ENCODE results near the gene MAPKAPK2. TPM values are rescaled to one million over a fixed set of nuclear protein-coding genes. Genes with fewer than 3 reads are reported as not detected.

MAPKAPK2 gene
- total and polyA plus RNA-seq, 2 of the 13 experiments (the other 11 are each of a cell fraction or from before 2014, with no cell fraction given), result 16.6 to 34.0 TPM

- TF ChIP-seq ZNF563 (CRISPR knock-in tag; IDR thresholded peaks at IDR 0.05) (no peak), HMGA1 (CRISPR knock-in tag; conservative IDR thresholded peaks at IDR 0.05) (no peak), ZBTB20 (CRISPR knock-in tag; IDR thresholded peaks at IDR 0.05; ENCODE audit: borderline replicate concordance, low read depth) (no peak), SATB2 (CRISPR knock-in tag; IDR thresholded peaks at IDR 0.05) (no peak), PAX8 (CRISPR knock-in tag; IDR thresholded peaks at IDR 0.05; ENCODE audit: borderline replicate concordance) (no peak)
These were observed 38.2 kb downstream of the MAPKAPK2 start (continued) for GRCh38 chr1:206722751-206723461.

DNA sequence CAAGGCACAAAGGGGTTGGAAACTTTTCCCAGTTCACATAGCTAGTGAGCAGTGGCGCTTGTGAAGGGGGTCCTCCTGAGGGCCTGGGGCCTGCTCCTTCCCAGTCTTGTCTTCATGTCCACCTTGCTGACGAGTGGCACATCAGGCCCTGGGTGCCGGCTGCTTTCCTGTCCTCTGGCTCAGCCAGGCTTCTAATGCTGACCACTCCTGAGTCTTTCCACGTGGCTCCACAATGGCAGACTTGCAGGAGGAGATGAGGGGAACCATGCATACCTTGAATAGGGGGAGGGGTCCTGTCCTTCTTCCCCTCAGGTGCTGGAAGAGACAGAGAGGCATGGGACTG lies 38.7 kb downstream of the MAPKAPK2 start:
- TF ChIP-seq, protein P1, sequence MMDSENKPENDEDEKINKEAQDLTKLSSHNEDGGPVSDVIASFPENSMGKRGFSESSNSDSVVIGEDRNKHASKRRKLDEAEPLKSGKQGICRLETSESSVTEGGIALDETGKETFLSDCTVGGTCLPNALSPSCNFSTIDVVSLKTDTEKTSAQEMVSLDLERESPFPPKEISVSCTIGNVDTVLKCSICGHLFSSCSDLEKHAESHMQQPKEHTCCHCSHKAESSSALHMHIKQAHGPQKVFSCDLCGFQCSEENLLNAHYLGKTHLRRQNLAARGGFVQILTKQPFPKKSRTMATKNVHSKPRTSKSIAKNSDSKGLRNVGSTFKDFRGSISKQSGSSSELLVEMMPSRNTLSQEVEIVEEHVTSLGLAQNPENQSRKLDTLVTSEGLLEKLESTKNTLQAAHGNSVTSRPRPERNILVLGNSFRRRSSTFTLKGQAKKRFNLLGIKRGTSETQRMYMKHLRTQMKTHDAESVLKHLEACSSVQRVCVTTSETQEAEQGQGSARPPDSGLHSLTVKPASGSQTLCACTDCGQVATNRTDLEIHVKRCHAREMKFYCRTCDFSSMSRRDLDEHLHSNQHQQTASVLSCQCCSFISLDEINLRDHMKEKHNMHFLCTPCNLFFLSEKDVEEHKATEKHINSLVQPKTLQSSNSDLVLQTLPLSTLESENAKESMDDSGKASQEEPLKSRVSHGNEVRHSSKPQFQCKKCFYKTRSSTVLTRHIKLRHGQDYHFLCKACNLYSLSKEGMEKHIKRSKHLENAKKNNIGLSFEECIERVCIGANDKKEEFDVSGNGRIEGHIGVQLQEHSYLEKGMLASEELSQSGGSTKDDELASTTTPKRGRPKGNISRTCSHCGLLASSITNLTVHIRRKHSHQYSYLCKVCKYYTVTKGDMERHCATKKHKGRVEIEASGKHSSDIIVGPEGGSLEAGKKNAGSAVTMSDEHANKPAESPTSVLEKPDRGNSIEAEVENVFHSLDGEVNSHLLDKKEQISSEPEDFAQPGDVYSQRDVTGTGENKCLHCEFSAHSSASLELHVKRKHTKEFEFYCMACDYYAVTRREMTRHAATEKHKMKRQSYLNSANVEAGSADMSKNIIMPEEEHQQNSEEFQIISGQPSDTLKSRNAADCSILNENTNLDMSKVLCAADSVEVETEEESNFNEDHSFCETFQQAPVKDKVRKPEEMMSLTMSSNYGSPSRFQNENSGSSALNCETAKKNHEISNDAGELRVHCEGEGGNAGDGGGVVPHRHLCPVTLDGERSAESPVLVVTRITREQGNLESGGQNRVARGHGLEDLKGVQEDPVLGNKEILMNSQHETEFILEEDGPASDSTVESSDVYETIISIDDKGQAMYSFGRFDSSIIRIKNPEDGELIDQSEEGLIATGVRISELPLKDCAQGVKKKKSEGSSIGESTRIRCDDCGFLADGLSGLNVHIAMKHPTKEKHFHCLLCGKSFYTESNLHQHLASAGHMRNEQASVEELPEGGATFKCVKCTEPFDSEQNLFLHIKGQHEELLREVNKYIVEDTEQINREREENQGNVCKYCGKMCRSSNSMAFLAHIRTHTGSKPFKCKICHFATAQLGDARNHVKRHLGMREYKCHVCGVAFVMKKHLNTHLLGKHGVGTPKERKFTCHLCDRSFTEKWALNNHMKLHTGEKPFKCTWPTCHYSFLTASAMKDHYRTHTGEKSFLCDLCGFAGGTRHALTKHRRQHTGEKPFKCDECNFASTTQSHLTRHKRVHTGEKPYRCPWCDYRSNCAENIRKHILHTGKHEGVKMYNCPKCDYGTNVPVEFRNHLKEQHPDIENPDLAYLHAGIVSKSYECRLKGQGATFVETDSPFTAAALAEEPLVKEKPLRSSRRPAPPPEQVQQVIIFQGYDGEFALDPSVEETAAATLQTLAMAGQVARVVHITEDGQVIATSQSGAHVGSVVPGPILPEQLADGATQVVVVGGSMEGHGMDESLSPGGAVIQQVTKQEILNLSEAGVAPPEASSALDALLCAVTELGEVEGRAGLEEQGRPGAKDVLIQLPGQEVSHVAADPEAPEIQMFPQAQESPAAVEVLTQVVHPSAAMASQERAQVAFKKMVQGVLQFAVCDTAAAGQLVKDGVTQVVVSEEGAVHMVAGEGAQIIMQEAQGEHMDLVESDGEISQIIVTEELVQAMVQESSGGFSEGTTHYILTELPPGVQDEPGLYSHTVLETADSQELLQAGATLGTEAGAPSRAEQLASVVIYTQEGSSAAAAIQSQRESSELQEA (CRISPR knock-in tag; IDR thresholded peaks at IDR 0.05; ENCODE audit: not compliant biosample characterization), result no peak
- TF ChIP-seq MAFG (CRISPR knock-in tag; IDR thresholded peaks at IDR 0.05) (no peak), SIN3A (IDR thresholded peaks at IDR 0.05; ENCODE audit: borderline replicate concordance, low read depth, low read length) (no peak), MIER2 (CRISPR knock-in tag; IDR thresholded peaks at IDR 0.05) (no peak), FOXJ3 (CRISPR knock-in tag; IDR thresholded peaks at IDR 0.05; ENCODE audit: borderline replicate concordance) (no peak), BCL3 (CRISPR knock-in tag; IDR thresholded peaks at IDR 0.05) (no peak)
- Histone ChIP-seq H3K4me2 (ENCODE audit: low read depth, low read length) (no peak overlapping the region), H3K9me3 (ENCODE audit: low read length) (no peaks in the 10 kb centered on the region), H3K36me3 (replicated peaks in 1 of 2; ENCODE audit: control insufficient read depth in 1 of 2, insufficient read depth in 2 of 2, low read length in 2 of 2) (no peaks in the 10 kb centered on the region), H3K27ac (ENCODE audit: extremely low read length, insufficient read depth, low read length) (no peak overlapping the region), H2AFZ (ENCODE audit: low read length) (no peak overlapping the region), H3K27me3 (ENCODE audit: control insufficient read depth in 1 of 2, insufficient read depth in 2 of 2, low read length in 2 of 2) (no peaks in the 10 kb centered on the region), H4K20me1 (ENCODE audit: insufficient read depth, low read length) (peaks cover 31% of the 10 kb centered on the region), H3K4me3 (replicated peaks in 1 of 3; ENCODE audit: insufficient read depth in 1 of 3, low read depth in 2 of 3, low read length in 3 of 3) (no peak overlapping the region), H3K9ac (ENCODE audit: insufficient read depth, low read depth, low read length) (no peak overlapping the region), H3K4me1 (ENCODE audit: insufficient read depth, low read length) (peaks cover 23% of the 10 kb centered on the region), H3K79me2 (ENCODE audit: insufficient read depth, low read length) (peaks cover 23% of the 10 kb centered on the region)
- intact Hi-C loops (cut with micrococcal nuclease; ENCODE audit: unreplicated experiment), result no loop called here
- CTCF ChIA-PET (ENCODE audit: low intra/inter-chr PET ratio, low total read pairs), result no interaction called here
- BruUV-seq (replicated peaks), result no TSS peak
- DNase-seq (ENCODE audit: low spot score) (no peak), ATAC-seq (no peak), FAIRE-seq (no peak)
- in situ Hi-C loops (cut with HindIII; ENCODE audit: extremely low pct_ligation_motif_present, low pct_unique_long_range_greater_than_20kb), result no loop called here
- POLR2A ChIA-PET, result no interaction called here
- 95% methylated on average over 3 of the region's 4 CpGs for WGBS (ENCODE audit: low lambda C conversion rate)
